Measurements from ENCODE around the gene AP2A1. TPM values are rescaled to one million over a fixed set of nuclear protein-coding genes. Genes with fewer than 3 reads are reported as not detected.

Gene AP2A1
- total RNA-seq, 1 experiment from 2014 or later, result 107 TPM

GRCh38 chr19:49837425-49837824 lies 70.6 kb downstream of the AP2A1 start:
- peaks cover 4% of the 10 kb centered on the region for H3K36me3 ChIP-seq (ENCODE audit: control insufficient read depth, insufficient read depth, low read length)
- ChIA-PET POLR2A (no interaction called here), CTCF (no interaction called here)
- peaks cover 69% of the 10 kb centered on the region for H3K36me3 Mint-ChIP-seq (ENCODE audit: insufficient read depth, unreplicated experiment)
- DNase-seq, result no peak
- H3K27me3 Mint-ChIP-seq (ENCODE audit: insufficient read depth, unreplicated experiment), result no peaks in the 10 kb centered on the region
- no peaks in the 10 kb centered on the region for H3K9me3 Mint-ChIP-seq (ENCODE audit: unreplicated experiment)
- intact Hi-C loops (cut with micrococcal nuclease; ENCODE audit: unreplicated experiment), result no loop called here
- H3K4me1 ChIP-seq, result no peaks in the 10 kb centered on the region
- no peak overlapping the region for H3K4me3 ChIP-seq (ENCODE audit: low read depth, low read length)
- no peaks in the 10 kb centered on the region for H3K27me3 ChIP-seq (replicated peaks; ENCODE audit: control insufficient read depth, insufficient read depth, low read length)
- no peak overlapping the region for H3K4me3 Mint-ChIP-seq (ENCODE audit: unreplicated experiment)
- no peak overlapping the region for H3K27ac Mint-ChIP-seq (ENCODE audit: unreplicated experiment)
- TF ChIP-seq, protein P1, sequence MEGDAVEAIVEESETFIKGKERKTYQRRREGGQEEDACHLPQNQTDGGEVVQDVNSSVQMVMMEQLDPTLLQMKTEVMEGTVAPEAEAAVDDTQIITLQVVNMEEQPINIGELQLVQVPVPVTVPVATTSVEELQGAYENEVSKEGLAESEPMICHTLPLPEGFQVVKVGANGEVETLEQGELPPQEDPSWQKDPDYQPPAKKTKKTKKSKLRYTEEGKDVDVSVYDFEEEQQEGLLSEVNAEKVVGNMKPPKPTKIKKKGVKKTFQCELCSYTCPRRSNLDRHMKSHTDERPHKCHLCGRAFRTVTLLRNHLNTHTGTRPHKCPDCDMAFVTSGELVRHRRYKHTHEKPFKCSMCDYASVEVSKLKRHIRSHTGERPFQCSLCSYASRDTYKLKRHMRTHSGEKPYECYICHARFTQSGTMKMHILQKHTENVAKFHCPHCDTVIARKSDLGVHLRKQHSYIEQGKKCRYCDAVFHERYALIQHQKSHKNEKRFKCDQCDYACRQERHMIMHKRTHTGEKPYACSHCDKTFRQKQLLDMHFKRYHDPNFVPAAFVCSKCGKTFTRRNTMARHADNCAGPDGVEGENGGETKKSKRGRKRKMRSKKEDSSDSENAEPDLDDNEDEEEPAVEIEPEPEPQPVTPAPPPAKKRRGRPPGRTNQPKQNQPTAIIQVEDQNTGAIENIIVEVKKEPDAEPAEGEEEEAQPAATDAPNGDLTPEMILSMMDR (IDR thresholded peaks at IDR 0.05; ENCODE audit: insufficient read depth in 1 of 2, low read depth in 1 of 2, low read length in 1 of 2, severe bottlenecking in 1 of 2, unreplicated experiment in 1 of 2), result no peak
- H3K9me3 ChIP-seq, result no peaks in the 10 kb centered on the region
- no TSS peak for BruUV-seq (replicated peaks)
- no peaks in the 10 kb centered on the region for H3K4me1 Mint-ChIP-seq (ENCODE audit: low read depth, unreplicated experiment)

GRCh38 chr19:49838885-49839588 lies 72.2 kb downstream of the AP2A1 start:
- no peak overlapping the region for H3K27ac Mint-ChIP-seq (ENCODE audit: unreplicated experiment)
- ChIA-PET CTCF (no interaction called here), POLR2A (no interaction called here)
- no peaks in the 10 kb centered on the region for H3K27me3 Mint-ChIP-seq (ENCODE audit: insufficient read depth, unreplicated experiment)
- intact Hi-C loops (cut with micrococcal nuclease; ENCODE audit: unreplicated experiment), result no loop called here
- H3K36me3 ChIP-seq (ENCODE audit: control insufficient read depth, insufficient read depth, low read length), result peaks cover 3% of the 10 kb centered on the region
- DNase-seq, result no peak
- TF ChIP-seq, protein P1 (IDR thresholded peaks at IDR 0.05; ENCODE audit: insufficient read depth in 1 of 2, low read depth in 1 of 2, low read length in 1 of 2, severe bottlenecking in 1 of 2, unreplicated experiment in 1 of 2), result no peak
- no peaks in the 10 kb centered on the region for H3K4me1 ChIP-seq
- H3K4me1 Mint-ChIP-seq (ENCODE audit: low read depth, unreplicated experiment), result no peaks in the 10 kb centered on the region
- no peaks in the 10 kb centered on the region for H3K27me3 ChIP-seq (replicated peaks; ENCODE audit: control insufficient read depth, insufficient read depth, low read length)
- no peaks in the 10 kb centered on the region for H3K9me3 ChIP-seq
- H3K9me3 Mint-ChIP-seq (ENCODE audit: unreplicated experiment), result no peaks in the 10 kb centered on the region
- no peak overlapping the region for H3K4me3 ChIP-seq (ENCODE audit: low read depth, low read length)
- BruUV-seq (replicated peaks), result TSS peak; percentile 28
- H3K4me3 Mint-ChIP-seq (ENCODE audit: unreplicated experiment), result no peak overlapping the region
- peaks cover 63% of the 10 kb centered on the region for H3K36me3 Mint-ChIP-seq (ENCODE audit: insufficient read depth, unreplicated experiment)

GRCh38 chr19:49839713-49840112 lies 72.9 kb downstream of the AP2A1 start:
- CTCF ChIA-PET, result no interaction called here
- no peaks in the 10 kb centered on the region for H3K27me3 Mint-ChIP-seq (ENCODE audit: insufficient read depth, unreplicated experiment)
- no peaks in the 10 kb centered on the region for H3K4me1 Mint-ChIP-seq (ENCODE audit: low read depth, unreplicated experiment)
- H3K36me3 Mint-ChIP-seq (ENCODE audit: insufficient read depth, unreplicated experiment), result peaks cover 59% of the 10 kb centered on the region
- BruUV-seq (replicated peaks), result no TSS peak
- POLR2A ChIA-PET, result no interaction called here
- H3K4me3 Mint-ChIP-seq (ENCODE audit: unreplicated experiment), result no peak overlapping the region
- intact Hi-C loops (cut with micrococcal nuclease; ENCODE audit: unreplicated experiment), result no loop called here
- Histone ChIP-seq H3K4me1 (no peaks in the 10 kb centered on the region), H3K27me3 (replicated peaks; ENCODE audit: control insufficient read depth, insufficient read depth, low read length) (no peaks in the 10 kb centered on the region), H3K36me3 (ENCODE audit: control insufficient read depth, insufficient read depth, low read length) (peaks cover 3% of the 10 kb centered on the region), H3K9me3 (no peaks in the 10 kb centered on the region), H3K4me3 (ENCODE audit: low read depth, low read length) (no peak overlapping the region)
- no peaks in the 10 kb centered on the region for H3K9me3 Mint-ChIP-seq (ENCODE audit: unreplicated experiment)
- DNase-seq, result no peak
- TF ChIP-seq, protein P1 (IDR thresholded peaks at IDR 0.05; ENCODE audit: insufficient read depth in 1 of 2, low read depth in 1 of 2, low read length in 1 of 2, severe bottlenecking in 1 of 2, unreplicated experiment in 1 of 2), result no peak
- no peak overlapping the region for H3K27ac Mint-ChIP-seq (ENCODE audit: unreplicated experiment)
